ENCODE data around the gene KDM4B.

Gene KDM4B

GRCh38 chr19:5057860-5058259 is 88.9 kb downstream of the KDM4B start:
- no peak overlapping the region for H3K4me3 ChIP-seq (ENCODE audit: low read depth, low read length)
- TF ChIP-seq CTCF (IDR thresholded peaks at IDR 0.05; ENCODE audit: low read depth, low read length) = no peak
- peak; percentile 18 for DNase-seq (ENCODE audit: low read depth, low spot score)
- in situ Hi-C loops (cut with HindIII; ENCODE audit: low sequenced_read_pairs) = no loop called here

GRCh38 chr19:5058521-5059212 is 89.8 kb downstream of the KDM4B start:
- DNase-seq (ENCODE audit: low read depth, low spot score) = peak; percentile 18
- no peak for TF ChIP-seq CTCF (IDR thresholded peaks at IDR 0.05; ENCODE audit: low read depth, low read length)
- no peak overlapping the region for H3K4me3 ChIP-seq (ENCODE audit: low read depth, low read length)
- in situ Hi-C loops (cut with HindIII; ENCODE audit: low sequenced_read_pairs) = no loop called here

GRCh38 chr19:5059213-5059574 is 90.3 kb downstream of the KDM4B start:
- no peak for DNase-seq (ENCODE audit: low read depth, low spot score)
- in situ Hi-C loops (cut with HindIII; ENCODE audit: low sequenced_read_pairs) = no loop called here
- TF ChIP-seq CTCF (IDR thresholded peaks at IDR 0.05; ENCODE audit: low read depth, low read length) = no peak
- H3K4me3 ChIP-seq (ENCODE audit: low read depth, low read length) = no peak overlapping the region

- H3K4me3 ChIP-seq (ENCODE audit: low read depth, low read length) = no peak overlapping the region
- TF ChIP-seq CTCF (IDR thresholded peaks at IDR 0.05; ENCODE audit: low read depth, low read length) = no peak
- in situ Hi-C loops (cut with HindIII; ENCODE audit: low sequenced_read_pairs) = no loop called here
- DNase-seq (ENCODE audit: low read depth, low spot score) = no peak
Observed at GRCh38 chr19:5059793-5060192, 90.9 kb downstream of the KDM4B start.

GRCh38 chr19:5062195-5062594 is 93.3 kb downstream of the KDM4B start:
- in situ Hi-C loops (cut with HindIII; ENCODE audit: low sequenced_read_pairs) = no loop called here
- no peak for TF ChIP-seq CTCF (IDR thresholded peaks at IDR 0.05; ENCODE audit: low read depth, low read length)
- no peak overlapping the region for H3K4me3 ChIP-seq (ENCODE audit: low read depth, low read length)
- DNase-seq (ENCODE audit: low read depth, low spot score) = no peak

GRCh38 chr19:5062799-5063198 is 93.9 kb downstream of the KDM4B start:
- no peak overlapping the region for H3K4me3 ChIP-seq (ENCODE audit: low read depth, low read length)
- TF ChIP-seq CTCF (IDR thresholded peaks at IDR 0.05; ENCODE audit: low read depth, low read length) = no peak
- in situ Hi-C loops (cut with HindIII; ENCODE audit: low sequenced_read_pairs) = no loop called here
- no peak for DNase-seq (ENCODE audit: low read depth, low spot score)
